Measurements from ENCODE around the gene ZIC1.

DNA sequence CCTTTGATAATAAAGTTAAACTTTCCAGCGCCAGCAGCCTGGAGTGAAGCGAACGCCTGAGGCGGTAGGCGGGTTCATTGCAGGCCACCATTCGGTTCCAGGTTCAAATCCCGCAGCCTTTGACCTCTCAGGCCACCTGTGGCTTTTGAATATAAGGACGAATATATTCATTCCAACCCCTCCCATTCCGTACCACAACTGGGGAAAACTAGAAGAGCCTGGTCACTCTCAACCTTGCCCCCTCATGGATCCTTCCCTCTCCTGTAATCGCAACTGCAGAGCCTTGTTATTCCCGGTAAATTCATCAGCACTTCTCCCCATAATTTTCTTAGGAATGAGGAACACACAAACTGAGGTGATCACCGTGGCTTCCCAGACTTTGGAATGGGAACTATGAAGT lies 38.0 kb upstream of the ZIC1 start:
- TF ChIP-seq, protein P1, sequence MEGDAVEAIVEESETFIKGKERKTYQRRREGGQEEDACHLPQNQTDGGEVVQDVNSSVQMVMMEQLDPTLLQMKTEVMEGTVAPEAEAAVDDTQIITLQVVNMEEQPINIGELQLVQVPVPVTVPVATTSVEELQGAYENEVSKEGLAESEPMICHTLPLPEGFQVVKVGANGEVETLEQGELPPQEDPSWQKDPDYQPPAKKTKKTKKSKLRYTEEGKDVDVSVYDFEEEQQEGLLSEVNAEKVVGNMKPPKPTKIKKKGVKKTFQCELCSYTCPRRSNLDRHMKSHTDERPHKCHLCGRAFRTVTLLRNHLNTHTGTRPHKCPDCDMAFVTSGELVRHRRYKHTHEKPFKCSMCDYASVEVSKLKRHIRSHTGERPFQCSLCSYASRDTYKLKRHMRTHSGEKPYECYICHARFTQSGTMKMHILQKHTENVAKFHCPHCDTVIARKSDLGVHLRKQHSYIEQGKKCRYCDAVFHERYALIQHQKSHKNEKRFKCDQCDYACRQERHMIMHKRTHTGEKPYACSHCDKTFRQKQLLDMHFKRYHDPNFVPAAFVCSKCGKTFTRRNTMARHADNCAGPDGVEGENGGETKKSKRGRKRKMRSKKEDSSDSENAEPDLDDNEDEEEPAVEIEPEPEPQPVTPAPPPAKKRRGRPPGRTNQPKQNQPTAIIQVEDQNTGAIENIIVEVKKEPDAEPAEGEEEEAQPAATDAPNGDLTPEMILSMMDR (IDR thresholded peaks at IDR 0.05) = no peak
- TF ChIP-seq POLR2A (IDR thresholded peaks at IDR 0.05) = no peak
